ENCODE results near the gene ZHX3.

DNA sequence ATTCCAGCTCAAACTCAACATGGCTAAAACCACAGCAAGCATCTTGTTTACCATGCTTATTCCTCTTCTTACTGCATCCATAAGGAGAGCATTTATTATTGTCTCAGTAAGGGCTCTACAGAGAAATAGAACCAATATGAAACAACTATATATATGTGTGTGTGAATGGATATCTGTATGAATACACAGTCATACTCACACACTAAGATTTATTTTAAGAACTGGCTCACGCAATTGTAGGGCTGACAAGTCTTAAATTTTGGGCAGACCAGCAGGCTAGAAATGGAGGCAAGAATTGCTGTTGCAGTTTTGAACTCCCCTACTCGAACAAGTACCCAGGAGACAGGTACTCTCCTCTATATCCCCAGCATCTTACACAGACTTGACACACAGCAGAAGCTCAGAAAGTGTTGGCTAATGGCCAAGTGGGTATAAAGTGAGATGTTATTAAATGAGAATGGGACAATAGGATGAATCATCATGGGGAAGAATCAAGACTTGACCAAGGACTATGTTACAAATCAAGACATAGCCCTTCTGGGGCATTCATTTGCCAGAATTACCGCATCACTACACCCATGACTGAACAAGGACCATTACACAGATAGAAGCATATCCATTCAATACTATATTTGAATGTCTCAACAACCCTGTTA, 13.0 kb downstream of the ZHX3 start:
- TF ChIP-seq, protein P1, sequence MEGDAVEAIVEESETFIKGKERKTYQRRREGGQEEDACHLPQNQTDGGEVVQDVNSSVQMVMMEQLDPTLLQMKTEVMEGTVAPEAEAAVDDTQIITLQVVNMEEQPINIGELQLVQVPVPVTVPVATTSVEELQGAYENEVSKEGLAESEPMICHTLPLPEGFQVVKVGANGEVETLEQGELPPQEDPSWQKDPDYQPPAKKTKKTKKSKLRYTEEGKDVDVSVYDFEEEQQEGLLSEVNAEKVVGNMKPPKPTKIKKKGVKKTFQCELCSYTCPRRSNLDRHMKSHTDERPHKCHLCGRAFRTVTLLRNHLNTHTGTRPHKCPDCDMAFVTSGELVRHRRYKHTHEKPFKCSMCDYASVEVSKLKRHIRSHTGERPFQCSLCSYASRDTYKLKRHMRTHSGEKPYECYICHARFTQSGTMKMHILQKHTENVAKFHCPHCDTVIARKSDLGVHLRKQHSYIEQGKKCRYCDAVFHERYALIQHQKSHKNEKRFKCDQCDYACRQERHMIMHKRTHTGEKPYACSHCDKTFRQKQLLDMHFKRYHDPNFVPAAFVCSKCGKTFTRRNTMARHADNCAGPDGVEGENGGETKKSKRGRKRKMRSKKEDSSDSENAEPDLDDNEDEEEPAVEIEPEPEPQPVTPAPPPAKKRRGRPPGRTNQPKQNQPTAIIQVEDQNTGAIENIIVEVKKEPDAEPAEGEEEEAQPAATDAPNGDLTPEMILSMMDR (IDR thresholded peaks at IDR 0.05): no peak
- no peak for TF ChIP-seq POLR2AphosphoS5 (IDR thresholded peaks at IDR 0.05)
- TF ChIP-seq POLR2A (IDR thresholded peaks at IDR 0.05; ENCODE audit: low read depth): no peak
- TF ChIP-seq EP300 (IDR thresholded peaks at IDR 0.05): no peak

Measured in esophagus muscularis mucosa (tissue), 4 donors.